ENCODE measurements around the gene SIGLEC15.

- TF ChIP-seq EZH2phosphoT487 (IDR thresholded peaks at IDR 0.05; ENCODE audit: low read length) (no peak), EZH2 (optimal IDR thresholded peaks at IDR 0.05; ENCODE audit: low read depth, low read length) (no peak), CTCF (IDR thresholded peaks at IDR 0.05; ENCODE audit: low read length) (no peak)
These were observed 609 bp downstream of the SIGLEC15 start for GRCh38 chr18:45826084-45826483.
